HuH-7.5 (cell line): ENCODE results near the gene TSC1.

Experiments used
- DNase-seq: peaks from one replicate; pipeline ENCODE4 v3.0.0; 2011; ENCODE audit warnings: low spot score

TSC1 gene

GRCh38 chr9:132862533-132862932, 81.9 kb downstream of the TSC1 start:
- no peak for DNase-seq

GRCh38 chr9:132861666-132862065, 82.8 kb downstream of the TSC1 start:
- DNase-seq = no peak

GRCh38 chr9:132858751-132859150, 85.7 kb downstream of the TSC1 start:
- no peak for DNase-seq

- DNase-seq = no peak
These were observed 86.6 kb downstream of the TSC1 start for GRCh38 chr9:132857616-132858342.

- no peak for DNase-seq
These were observed 87.4 kb downstream of the TSC1 start for GRCh38 chr9:132857031-132857430.

- no peak for DNase-seq
These were observed 88.5 kb downstream of the TSC1 start for GRCh38 chr9:132855904-132856303.

- DNase-seq = no peak
These were observed 89.6 kb downstream of the TSC1 start for GRCh38 chr9:132854832-132855231.

GRCh38 chr9:132853482-132853881, 90.9 kb downstream of the TSC1 start:
- no peak for DNase-seq

- no peak for DNase-seq
These were observed 95.2 kb downstream of the TSC1 start for GRCh38 chr9:132849185-132849706.

GRCh38 chr9:132846918-132847515, 97.4 kb downstream of the TSC1 start:
- no peak for DNase-seq

- no peak for DNase-seq
These were observed 98.1 kb downstream of the TSC1 start for GRCh38 chr9:132846109-132846917.

GRCh38 chr9:132842124-132843044, 102.0 kb downstream of the TSC1 start:
- DNase-seq = no peak
